Activated CD8-positive, alpha-beta memory T cell treated with anti-CD3 and anti-CD28 coated beads, Interleukin-2, amount 50 U/mL, for 48 hours (primary cell): ENCODE measurements around the gene TMEM186.
"Not testable (repeated sequence)": the region's sequence is repeated elsewhere in the genome, so short reads cannot be mapped to it uniquely, and the experiment has no call there.

ENCODE experiments used
- DNase-seq: peaks from one replicate; pipeline ENCODE4 v3.0.0-alpha.2; 2020

Gene TMEM186

DNA sequence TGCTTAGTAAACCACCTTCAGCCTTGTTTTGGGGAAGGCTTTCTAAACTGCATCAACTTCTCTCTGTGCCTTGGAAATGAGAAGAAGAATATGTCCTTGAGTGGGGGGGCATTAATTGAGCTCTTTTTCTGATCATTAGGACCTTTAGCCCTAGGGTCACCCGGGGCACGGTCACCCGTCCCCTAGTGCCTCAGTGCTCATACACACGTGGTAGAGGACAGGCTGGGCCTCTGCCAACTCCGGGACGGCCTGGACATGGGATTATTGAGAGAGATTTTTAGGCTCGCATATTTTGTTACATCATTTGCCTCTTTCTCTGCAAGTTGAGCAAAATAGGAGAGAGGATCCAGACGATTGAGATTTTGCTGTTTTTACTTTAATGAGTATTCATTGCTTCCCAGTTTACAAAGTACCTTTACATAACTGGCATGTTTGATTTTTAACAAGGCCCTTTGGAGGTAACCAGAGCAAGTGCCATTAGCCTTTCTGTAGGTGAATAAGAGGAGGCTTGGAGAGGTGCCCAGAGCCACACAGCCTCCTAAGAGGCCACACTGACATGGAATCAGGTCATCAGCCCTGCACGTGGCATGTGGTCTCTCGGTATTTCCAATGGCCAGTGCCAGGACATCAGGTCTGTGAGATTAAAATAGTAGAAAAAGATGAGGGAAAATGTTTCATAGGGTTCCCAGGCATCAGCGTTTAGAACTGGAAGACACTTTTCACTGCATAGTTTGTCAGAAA is 11.3 kb upstream of the TMEM186 start:
- no peak for DNase-seq

DNA sequence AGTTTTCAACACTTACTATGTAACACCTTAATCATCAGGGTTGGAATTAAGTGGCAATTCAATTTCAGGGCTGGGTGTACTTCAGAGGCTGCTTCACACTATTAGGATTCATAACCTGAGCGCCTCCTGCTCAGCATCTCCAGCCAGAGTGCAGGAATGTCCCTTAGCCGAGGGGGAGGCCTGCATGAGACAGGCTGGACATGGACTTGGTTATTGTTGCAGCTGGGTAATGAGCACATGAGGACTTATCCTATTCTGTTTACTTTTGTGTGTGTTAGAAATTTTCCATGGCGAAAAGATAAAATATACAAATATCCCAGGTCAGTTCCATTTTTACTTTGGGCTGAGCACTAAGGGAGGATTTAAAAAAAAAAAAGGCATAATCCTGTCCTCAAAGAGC is 10.6 kb upstream of the TMEM186 start:
- DNase-seq, result no peak

DNA sequence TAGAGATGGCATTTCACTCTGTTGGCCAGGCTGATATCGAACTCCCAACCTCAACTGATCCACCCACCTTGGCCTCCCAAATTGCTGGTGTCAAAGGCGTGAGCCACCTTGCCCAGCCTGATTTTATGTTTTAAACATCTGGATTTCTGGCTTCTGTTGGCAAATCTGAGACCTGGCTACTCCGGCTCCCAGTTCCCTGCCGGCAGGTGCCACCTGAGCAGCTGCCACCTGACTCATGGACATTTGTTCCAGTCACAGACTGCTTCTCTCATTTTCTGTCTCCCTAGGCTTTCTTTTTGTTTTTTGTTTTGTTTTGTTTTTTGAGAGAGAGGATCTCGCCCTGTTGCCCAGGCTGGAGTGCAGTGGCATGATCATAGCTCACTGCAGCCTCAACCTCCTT is 9.8 kb upstream of the TMEM186 start:
- no peak for DNase-seq

DNA sequence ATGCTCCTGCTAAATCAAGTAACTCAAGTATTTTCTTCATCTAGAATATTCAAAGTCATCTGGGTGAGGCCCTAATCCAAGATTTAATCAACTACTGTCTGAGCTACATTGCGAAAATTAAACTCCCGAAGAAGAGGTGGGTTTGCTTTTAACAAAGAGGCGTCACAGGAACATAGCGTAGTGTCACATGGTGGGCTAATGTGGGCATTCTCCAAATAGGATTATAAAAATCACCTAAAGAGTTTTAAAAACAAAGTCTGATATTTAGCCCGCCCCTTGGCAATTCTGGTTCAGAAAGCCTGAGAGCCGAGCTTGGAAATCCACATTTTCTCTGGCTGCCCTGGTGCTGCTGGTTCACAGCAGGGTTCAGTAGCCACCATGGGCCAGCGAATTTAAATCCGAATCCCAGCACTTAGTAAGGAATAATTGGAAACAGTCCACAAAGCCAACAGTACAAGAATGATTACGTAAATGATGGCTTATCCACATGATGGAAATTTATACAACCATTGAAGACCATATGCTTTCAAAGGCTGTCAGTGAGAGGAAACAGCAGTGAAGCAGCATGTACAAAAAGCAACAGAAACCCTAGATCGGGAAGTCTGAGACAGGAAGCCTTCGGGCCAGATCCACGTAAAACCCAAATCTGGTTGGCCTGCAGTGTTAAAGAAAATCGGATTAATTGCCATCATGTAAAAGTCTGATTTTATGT is 9.0 kb upstream of the TMEM186 start:
- no peak for DNase-seq

DNA sequence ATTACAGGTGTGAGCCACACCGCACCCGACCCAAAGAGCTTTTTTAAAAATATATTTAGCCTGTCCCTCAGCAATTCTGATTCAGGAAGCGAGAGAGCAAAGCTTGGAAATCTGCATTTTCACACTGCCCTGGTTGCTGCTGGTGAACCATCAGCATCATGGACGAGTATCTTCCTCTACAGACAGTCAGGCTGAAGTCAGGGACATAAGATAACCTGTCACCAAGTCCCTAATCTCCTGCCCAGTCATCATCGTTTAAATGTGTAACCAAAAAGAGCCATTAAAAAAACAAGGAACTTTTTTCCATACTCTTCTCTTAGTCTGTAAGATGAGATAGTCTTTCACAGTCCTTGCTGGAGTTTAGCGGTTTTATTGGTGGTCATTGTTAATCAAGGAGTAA is 6.9 kb upstream of the TMEM186 start:
- no peak for DNase-seq

DNA sequence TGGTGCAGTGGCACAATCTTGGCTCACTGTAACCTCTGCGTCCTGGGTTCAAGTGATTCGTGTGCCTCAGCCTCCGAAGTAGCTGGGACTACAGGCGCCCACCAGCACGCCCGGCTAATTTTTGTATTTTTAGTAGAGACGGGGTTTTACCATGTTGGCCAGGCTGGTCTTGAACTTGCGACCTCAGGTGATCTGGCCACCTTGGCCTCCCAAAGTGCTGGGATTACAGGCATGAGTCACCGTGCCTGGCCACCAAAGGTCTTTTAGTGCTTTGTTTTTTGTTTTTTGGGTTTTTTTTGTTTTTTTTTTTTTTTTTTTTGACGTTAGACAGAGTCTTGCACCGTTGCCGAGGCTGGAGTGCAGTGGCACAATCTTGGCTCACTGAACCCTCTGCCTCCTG is 6.3 kb upstream of the TMEM186 start:
- not testable (repeated sequence) for DNase-seq

DNA sequence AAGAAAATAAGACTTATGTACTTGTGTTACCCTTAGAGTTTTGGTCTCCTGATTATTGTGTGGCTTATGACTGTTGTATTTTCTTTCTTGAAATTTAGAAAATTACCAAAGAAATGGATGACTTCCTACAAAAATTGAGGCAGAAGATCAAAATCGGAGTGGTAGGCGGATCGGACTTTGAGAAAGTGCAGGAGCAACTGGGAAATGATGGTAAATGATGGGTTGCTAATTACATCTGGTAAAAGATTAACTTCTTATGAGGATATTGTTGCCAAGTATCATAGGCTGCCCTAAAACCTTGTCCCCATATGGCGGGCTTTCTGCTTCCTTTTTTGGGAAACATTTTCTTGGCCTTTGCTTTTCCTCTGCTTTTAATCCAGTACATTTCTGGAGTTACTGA is 4.3 kb upstream of the TMEM186 start:
- DNase-seq, result no peak

DNA sequence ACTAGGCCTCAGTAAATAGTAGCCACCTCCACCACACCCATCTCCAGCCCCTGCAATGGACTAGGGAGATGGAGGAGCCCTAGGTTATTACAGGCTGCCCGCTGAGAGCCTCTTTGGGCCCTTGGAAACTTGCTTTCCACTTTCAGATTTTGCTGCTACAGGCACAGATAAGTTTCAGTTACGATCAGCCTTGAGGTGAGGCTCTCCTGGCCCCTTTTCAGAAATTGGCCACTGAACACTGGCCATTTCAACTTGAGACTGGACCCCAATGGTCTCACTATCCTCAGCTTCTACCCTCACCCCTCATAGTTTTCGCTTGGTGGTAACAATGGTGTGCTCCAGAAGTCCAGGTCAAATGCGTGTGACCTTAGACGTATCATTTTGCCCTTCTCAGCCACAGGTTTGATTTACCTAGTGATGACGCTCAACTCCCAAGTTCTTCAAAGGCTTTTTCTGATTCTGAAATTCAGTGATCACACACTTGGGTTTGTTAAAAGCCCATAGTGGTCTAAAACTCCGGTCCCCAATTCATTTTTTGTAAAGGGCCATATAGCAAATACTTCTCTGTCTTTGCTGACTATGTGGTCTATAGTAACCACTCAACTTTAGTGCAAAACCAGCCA is 1.2 kb upstream of the TMEM186 start:
- DNase-seq, result no peak

DNA sequence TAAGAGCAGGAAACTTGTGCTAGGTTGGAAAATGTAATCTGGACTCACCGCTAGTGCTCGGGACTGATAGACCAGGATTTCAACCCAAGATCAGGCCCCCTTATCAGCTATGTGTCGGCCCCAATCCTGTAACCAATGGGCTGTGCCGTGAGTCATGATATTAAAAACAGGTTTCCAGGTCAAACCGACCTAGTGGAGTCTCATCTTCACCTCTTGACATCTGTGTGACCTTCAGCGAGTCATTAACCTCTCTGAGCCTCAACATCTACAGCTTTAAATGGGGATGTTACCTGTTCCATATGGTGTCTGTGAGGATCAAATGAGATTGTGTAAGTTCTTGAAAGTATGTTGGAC is 712 bp upstream of the TMEM186 start:
- no peak for DNase-seq

DNA sequence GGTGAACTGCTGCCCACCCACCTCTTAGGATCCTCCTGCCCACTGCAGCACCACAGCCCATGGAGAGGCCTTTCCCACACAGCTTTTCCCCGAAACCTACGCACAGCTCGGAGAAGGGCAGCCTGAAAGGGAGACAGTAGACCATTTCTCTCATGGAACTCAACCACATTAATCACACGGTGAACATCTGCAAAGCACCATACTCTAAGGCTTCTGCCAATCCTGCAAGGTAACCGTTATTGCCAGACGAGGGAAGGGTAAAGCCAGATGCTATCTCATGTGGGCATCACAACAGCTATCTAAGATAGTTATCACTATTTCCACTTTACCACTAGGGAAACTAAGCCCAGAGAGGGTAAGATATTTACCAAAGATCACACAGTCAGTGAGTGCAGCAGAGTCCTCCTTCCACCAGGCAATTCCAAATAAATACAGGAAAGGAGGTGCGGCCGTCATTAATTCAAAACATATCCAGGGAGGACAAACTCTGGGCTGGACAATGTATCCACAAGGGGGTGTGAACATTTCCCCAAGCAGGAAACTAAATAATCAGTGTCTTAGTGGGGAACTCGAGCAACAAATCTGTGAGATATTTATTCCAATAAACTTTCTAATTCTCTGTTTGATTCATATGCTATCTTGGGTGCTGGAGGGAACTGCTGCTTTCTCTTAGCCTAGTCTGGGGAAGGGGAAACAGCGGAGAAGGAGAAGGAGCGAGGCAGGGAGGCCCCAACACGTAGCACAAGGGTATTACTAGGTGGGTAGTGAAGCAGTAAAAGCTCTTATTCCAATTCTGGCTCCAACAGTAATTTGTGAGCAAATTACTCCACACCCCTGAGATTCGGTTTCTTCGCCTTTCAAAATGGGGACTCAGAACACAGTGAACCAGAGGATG is 723 bp downstream of the TMEM186 start:
- DNase-seq, result no peak

DNA sequence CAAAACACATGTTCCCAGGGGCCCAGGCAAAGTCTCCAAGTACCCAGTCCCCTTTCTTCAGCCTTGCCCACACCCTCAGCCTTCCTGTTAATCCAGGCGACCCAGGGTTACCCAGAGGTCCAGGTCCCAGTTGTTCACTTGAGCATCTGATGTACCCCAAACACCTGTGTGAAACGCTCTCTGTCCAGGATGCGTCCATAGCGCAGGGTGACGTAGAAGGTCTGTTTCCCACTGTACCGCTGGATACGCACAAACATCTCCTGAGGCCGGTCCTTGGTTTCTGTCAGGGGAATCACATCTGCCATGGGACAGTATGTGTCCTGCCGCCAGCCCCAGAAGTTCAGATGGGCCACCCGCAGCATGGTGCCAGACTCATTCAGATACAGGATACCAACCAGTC is 1.6 kb downstream of the TMEM186 start:
- no peak for DNase-seq

DNA sequence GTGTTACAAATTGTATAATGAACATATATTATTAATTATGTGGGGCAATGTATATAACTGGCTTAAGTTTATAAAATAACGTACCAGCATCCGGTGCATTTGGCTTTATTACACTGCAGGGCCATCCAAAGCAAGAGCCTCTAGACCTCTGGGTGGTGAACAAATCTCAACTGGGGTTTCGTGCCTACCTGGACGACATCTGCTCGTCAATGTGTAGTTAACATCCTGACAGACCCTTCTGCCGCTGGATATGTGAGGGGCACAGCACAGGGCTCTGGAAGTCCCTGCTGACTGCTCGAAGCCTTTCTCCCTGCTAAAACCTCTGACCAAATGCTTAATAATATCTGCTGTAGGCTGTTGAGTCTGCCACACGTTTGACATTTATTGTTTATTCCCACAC is 2.3 kb downstream of the TMEM186 start:
- DNase-seq, result no peak

DNA sequence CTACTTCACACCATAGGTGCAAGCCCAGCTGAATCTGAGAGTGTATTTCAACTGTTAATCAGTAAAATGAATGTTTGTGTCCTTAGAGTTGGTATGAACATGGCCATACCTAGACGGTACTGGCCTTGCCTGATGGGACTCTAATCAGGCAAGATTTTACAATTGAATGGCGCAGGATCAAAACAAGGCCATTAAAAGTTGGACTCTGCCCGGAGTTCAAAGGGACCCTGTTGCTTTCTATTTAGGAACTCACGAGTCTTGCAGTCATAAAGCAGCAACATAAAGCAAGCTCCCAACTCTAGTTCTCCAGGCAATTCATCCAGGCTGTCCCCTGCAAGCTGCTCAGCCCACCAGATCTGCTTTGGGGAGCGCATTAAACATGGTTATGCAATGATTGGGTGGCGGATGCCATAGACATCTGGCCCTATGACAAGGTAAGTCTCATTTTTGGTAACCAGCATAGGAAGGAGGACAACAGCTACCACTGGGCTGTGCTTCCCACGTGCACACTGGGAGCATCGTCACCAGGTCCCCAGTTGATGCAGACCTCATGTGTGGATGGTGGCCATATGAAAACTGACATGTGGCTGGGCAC is 8.8 kb downstream of the TMEM186 start:
- DNase-seq, result no peak

DNA sequence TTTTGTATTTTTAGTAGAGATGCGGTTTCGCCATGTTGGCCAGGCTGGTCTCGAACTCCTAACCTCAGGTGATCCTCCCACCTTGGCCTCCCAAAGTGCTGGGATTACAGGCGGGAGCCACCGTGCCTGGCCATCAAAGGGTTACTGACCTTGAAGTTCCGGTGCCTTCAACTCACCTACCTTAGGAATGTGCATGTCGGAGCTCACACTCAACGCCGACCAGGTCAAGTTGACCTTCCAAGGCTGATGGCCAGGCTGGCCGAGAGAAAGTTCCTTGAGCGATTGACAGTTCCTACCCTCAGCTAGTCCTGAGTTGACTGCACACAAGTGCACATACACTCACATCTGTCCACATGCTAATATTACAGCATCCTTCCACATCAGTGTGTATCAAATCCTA is 11.1 kb downstream of the TMEM186 start:
- not testable (repeated sequence) for DNase-seq

DNA sequence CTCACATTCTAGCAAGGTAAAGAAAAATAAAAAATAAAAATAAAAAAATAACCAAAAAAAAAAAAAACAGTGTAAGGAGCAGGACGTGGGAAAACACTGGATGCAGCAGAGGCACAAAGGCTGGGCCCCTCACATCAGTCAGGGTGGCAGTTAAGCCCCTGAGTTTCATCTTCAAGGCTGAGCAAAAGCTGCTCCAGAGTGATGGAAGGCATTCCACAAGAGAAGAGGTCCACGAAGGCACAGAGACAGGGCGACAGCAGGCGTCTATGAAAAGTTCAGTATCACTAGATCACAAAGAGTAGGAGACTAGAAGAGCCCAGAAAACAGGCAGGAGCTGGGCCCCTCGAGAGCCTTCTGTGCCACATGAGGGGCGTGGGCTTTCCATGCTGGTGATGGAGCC is 12.0 kb downstream of the TMEM186 start:
- DNase-seq, result no peak

DNA sequence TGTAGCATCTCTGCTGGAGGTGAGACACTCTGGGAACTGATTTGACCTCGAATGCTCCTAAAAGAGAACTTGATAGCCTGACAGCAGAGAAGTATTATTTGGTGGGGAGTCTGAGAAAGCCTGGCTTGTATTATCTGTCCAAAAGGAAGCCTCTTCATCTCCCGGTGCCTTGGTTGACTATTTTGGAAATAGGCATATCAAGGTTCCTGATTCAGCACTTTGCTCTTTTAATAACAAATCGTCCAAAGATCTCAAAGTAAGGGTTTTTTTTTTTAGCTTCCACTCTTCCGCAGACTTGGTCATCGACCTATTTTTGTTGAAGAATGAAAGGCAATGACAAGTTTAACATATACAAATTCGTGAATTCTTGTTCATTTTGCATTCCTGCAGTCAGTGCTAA is 14.8 kb downstream of the TMEM186 start:
- DNase-seq, result no peak

DNA sequence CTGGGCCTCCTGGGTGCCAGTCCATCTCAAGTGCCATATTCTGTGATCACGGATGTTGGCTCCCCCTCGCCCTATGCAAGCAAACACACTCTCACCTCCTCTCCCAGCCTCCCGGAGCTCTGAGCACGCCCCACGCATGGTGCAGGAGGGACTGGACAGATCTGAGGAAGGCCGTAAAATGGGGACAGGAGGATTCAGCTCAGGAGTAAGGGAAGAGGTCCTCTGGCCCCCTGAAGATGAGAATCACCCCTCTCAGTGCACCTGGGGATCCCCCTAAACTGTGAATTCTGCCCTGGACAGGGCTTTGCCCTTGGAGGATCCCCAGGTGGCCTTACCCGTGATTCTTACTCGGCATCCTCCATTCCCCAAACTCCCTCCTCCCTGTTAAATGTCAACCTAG is 15.6 kb downstream of the TMEM186 start:
- DNase-seq, result no peak

DNA sequence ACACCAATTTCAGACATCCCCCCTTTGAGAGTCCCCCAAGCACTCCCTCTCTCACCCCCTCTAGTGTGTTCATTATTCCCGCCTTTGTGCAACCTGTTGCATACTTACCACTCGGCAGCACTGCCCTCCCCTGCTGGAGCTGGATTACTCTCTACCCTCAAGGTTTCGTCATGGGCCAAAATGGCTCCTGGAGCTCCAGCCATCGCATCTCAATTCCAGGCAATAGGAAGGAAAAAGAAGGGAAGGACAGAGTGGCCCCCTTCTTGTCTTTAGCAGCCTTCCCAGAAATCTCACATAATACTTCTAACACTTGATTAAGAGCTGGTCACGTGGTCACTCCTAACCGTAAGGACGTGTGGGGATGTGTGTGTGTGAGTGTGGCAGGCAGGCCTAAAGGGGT is 20.2 kb downstream of the TMEM186 start:
- no peak for DNase-seq

DNA sequence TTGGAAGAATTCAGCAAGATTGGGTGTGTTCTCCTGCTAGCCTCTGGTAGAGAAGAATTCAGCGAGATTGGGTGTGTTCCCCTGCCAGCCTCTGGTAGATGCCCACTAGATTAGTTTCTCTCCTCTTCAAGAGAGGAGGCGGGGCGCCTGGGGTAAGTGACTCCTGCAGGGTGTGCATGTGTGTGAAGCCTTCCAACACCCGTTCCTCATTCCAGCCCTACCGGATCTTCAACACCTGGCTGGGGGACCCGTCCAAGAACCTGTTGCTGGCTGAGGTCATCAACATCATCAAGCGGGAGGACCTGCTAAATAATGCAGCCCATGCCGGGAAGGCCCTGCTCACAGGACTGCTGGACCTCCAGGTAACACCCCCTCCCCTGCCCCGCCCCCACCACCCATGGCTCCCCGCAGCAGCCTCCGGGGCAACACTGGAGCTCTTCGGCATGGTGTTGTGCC is 21.3 kb downstream of the TMEM186 start:
- DNase-seq, result no peak

DNA sequence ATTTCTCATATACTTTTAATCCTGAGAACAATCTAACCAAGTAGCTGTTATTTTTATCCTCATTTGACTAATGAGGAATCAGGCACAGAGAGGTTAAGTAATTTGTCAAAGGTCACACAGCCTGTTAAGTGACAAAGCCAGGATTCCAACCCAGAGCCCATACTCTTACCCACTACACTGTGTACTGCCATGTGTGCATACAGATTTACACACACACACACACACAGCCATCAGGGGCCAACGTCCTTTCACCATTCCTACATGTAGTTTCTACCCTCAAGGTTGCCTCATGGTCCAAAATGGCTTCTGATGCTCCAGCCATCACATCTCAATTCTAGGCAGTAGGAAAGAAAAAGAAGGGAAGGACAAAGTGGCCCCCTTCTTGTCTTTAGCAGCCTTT is 22.1 kb downstream of the TMEM186 start:
- DNase-seq, result no peak

DNA sequence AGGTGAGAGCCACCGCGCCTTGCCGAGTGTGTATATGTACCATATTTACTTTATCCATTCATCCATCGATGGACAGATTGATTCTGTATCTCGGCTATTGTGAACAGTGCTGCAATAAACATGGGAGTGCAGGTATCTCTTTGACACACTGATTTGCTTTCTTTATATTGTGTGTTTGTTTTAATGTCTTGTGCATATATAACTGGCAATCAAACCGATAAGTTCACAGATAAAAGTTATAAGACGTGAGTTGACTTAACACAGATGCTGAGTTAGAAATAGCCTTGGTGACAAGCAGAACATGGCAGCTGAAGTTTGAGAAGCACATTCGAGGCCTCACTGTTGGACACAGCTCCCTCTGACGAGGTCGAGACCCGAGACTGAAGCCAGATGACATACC is 23.2 kb downstream of the TMEM186 start:
- no peak for DNase-seq

DNA sequence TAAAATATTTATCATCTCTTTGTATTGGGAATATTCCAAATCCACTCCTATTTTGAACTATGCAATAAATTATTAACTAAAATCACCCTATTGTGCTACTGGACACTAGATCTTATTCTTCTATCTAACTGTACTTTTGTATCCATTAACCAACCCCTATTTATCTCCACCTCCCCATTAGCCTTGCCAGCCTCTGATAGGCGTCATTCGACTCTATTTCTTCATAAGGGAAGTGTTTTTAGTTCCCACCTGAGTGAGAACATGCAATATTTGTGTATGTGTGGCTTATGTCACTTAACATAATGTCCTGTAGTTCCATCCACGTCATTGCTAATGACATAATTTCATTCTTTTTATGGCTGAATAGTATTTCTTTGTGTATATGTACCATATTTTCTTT is 23.9 kb downstream of the TMEM186 start:
- DNase-seq, result no peak

DNA sequence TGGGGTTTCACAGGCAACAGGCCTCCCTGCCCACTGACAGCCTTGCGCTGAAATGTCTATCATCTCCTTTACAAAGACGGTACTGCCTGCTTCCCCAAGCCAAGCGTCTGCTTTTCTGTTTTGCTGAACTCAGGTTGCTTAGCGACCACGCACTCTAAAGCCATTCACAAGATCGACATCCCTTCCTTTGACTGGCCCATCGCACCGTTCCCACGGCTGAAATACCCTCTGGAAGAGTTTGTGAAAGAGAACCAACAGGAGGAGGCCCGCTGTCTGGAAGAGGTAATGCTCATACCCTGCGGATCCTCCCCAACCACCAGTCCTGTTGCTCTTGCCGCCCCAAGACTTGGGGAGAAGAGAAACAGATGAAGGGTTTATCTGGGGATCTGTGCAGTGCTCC is 28.7 kb downstream of the TMEM186 start:
- DNase-seq, result no peak
